ENCODE results near the gene SCUBE1. TPM values are rescaled to one million over a fixed set of nuclear protein-coding genes. Genes with fewer than 3 reads are reported as not detected.

SCUBE1 gene
- total and polyA plus RNA-seq, 8 donors, result 0.31 to 8.0 (median 1.8) TPM

DNA sequence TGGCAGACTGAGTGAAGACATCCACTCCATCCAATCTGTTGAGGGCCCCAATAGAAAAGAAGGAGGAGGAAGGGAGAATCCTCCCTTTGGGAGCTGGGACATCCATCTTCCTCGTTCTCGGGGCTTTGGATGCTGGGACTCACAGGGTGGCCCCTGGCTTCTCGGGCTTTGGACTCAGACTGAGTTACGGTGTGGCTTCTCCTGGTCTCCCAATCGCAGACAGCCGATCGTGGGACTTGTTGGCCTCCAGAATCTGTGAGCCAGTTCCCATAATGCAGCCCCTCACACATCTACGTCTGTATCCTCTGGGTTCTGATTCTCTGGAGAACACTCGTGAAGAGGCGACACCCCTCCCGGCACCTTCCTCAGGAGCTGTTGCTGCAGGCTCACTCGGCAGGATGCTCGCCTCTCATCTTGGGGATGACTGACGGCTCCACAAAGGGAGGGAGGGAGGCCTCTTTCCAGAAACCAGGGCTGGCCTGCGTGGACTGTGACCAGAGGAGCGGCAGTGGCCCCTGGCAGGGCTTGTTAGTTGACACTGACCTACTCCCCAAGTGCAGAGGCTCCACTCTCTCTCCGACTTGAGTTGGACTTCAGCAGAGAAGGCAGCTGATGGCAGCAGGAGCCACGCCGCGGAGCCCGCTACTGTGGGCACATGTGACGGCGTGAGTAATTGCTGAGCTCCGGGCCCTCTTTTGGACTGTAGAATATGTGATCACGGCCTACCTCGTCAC, 141.5 kb downstream of the SCUBE1 start:
- no peaks in the 10 kb centered on the region for H3K9me3 ChIP-seq
- no peak for DNase-seq
- H3K27ac ChIP-seq, result no peak overlapping the region
- TF ChIP-seq EP300 (IDR thresholded peaks at IDR 0.05) (no peak), POLR2A (IDR thresholded peaks at IDR 0.05) (no peak), POLR2AphosphoS5 (IDR thresholded peaks at IDR 0.05) (no peak)
- TF ChIP-seq, protein P1, sequence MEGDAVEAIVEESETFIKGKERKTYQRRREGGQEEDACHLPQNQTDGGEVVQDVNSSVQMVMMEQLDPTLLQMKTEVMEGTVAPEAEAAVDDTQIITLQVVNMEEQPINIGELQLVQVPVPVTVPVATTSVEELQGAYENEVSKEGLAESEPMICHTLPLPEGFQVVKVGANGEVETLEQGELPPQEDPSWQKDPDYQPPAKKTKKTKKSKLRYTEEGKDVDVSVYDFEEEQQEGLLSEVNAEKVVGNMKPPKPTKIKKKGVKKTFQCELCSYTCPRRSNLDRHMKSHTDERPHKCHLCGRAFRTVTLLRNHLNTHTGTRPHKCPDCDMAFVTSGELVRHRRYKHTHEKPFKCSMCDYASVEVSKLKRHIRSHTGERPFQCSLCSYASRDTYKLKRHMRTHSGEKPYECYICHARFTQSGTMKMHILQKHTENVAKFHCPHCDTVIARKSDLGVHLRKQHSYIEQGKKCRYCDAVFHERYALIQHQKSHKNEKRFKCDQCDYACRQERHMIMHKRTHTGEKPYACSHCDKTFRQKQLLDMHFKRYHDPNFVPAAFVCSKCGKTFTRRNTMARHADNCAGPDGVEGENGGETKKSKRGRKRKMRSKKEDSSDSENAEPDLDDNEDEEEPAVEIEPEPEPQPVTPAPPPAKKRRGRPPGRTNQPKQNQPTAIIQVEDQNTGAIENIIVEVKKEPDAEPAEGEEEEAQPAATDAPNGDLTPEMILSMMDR (IDR thresholded peaks at IDR 0.05), result no peak
- H3K36me3 ChIP-seq, result no peaks in the 10 kb centered on the region
- H3K4me3 ChIP-seq, result no peak overlapping the region
- intact Hi-C loops (cut with DNase I; ENCODE audit: low total_unique reads), result no loop called here
- H3K4me1 ChIP-seq, result no peaks in the 10 kb centered on the region
- peaks cover 0 to 42% (median 0%) of the 10 kb centered on the region in 3 donors for H3K27me3 ChIP-seq
- whole genome bisulfite sequencing, 5 donors, result 90 to 94% (median 93%) methylated on average over 24 to 26 of the region's 26 CpGs

DNA sequence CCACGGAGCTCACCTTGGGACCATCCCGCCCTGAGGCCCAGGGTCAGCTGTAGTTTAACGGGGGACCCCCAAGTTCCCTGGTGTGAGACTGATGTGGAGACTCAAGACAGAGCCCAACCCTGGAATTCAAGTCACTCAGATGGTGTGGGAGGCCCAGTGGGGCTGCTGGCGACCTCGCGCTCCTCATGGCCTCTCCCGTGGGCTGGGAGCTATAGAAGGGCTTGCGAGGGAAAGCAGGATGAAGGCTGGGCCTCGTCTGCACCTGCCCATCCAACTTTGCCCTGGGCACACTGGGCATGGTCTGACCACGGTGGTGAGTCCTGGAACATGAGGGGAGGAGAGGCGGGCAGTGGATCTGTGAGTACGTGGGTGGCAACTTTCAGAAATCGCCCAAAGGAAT, 142.6 kb downstream of the SCUBE1 start:
- no peak for DNase-seq
- H3K4me1 ChIP-seq, result no peaks in the 10 kb centered on the region
- H3K27ac ChIP-seq, result no peak overlapping the region
- WGBS, 5 donors, result 84 to 87% (median 85%) methylated on average over 9 to 13 of the region's 13 CpGs
- TF ChIP-seq EP300 (IDR thresholded peaks at IDR 0.05) (no peak), POLR2AphosphoS5 (IDR thresholded peaks at IDR 0.05) (no peak), POLR2A (IDR thresholded peaks at IDR 0.05) (no peak)
- TF ChIP-seq, protein P1 (IDR thresholded peaks at IDR 0.05), result no peak
- H3K36me3 ChIP-seq, result no peaks in the 10 kb centered on the region
- H3K27me3 ChIP-seq, result peaks cover 0 to 40% (median 0%) of the 10 kb centered on the region in 3 donors
- intact Hi-C loops (cut with DNase I; ENCODE audit: low total_unique reads), result no loop called here
- no peak overlapping the region for H3K4me3 ChIP-seq
- H3K9me3 ChIP-seq, result no peaks in the 10 kb centered on the region

DNA sequence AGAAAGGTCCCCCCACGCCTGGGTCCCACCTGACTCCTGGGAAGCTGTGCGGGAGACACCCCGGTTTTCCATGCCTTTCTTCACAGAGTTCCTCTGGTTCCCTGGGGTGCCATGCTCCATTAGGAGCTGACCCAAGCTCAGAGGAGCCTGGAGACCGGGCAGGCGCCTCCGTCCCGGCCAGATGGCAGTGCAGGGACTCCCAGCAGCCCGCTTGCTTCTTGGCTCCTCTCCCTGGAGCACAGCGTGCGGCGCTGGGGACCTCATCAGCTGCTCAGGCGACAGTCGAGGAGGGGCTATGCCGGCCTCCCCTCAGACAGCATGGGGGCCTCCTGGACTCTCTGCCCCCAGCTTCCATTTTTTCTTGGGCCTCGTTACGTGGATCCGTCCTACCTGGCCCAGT, 143.1 kb downstream of the SCUBE1 start:
- Histone ChIP-seq H3K4me3 (no peak overlapping the region), H3K27ac (no peak overlapping the region), H3K9me3 (no peaks in the 10 kb centered on the region), H3K27me3 (peaks cover 0 to 43% (median 0%) of the 10 kb centered on the region in 3 donors), H3K36me3 (no peaks in the 10 kb centered on the region), H3K4me1 (no peaks in the 10 kb centered on the region)
- TF ChIP-seq, protein P1 (IDR thresholded peaks at IDR 0.05), result no peak
- TF ChIP-seq EP300 (IDR thresholded peaks at IDR 0.05) (no peak), POLR2AphosphoS5 (IDR thresholded peaks at IDR 0.05) (no peak), POLR2A (IDR thresholded peaks at IDR 0.05) (no peak)
- DNase-seq, result no peak
- WGBS, 5 donors, result 80 to 86% (median 85%) methylated on average over 16 to 17 of the region's 17 CpGs
- intact Hi-C loops (cut with DNase I; ENCODE audit: low total_unique reads), result no loop called here

DNA sequence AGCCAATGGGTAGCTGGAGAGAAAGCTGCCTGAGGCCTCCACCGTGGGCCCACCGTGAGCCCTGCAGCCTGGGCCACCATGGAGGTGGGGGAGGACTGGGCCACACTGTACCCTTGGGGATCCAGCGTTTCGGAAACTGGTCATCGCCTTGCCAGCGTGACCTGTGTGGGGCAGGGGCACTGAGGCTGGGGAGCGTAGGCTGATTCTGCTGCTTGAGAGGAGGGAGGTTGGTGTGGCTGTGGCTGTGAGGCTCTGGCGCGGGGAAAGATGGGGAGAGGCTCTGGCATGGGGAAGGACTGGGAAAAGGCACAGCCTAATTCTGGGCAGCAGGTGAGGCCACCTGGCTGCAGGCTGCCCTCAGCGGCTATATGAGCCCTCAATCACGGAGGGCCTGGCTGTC, 143.6 kb downstream of the SCUBE1 start:
- intact Hi-C loops (cut with DNase I; ENCODE audit: low total_unique reads), result no loop called here
- Histone ChIP-seq H3K36me3 (no peaks in the 10 kb centered on the region), H3K4me3 (no peak overlapping the region), H3K27me3 (peaks cover 0 to 46% (median 0%) of the 10 kb centered on the region in 3 donors), H3K9me3 (no peaks in the 10 kb centered on the region), H3K4me1 (no peaks in the 10 kb centered on the region), H3K27ac (no peak overlapping the region)
- DNase-seq, result no peak
- TF ChIP-seq, protein P1 (IDR thresholded peaks at IDR 0.05), result no peak
- no peak for TF ChIP-seq POLR2A (IDR thresholded peaks at IDR 0.05)
- TF ChIP-seq EP300 (IDR thresholded peaks at IDR 0.05), result no peak
- TF ChIP-seq POLR2AphosphoS5 (IDR thresholded peaks at IDR 0.05), result no peak
- WGBS, 5 donors, result 81 to 94% (median 85%) methylated on average over 10 to 11 of the region's 11 CpGs
